Heart left ventricle (tissue), 16 donors: Measurements from ENCODE around the gene RRP1. TPM values are rescaled to one million over a fixed set of nuclear protein-coding genes. Genes with fewer than 3 reads are reported as not detected.

Experiments used
- ATAC-seq, 4 donors: fragments of 200-7000 bp; cut with Tn5 transposase; one replicate each; pipeline ENCODE4 v1.9.1; 2020 to 2022; ENCODE audit warnings: moderate library complexity in 4 of 4, mild to moderate bottlenecking in 3 of 4, moderate number of reproducible peaks in 1 of 4
- DNase-seq, 5 donors: peaks; one replicate each; pipeline ENCODE4 v3.0.0-alpha.2; 2020
- H3K27ac ChIP-seq, 12 donors: fragments of 200-600 bp; sonication (generic) in 4 of 12; one replicate each; pipeline versions ENCODE4 v1.5.0 to v1.8.0; 2016 to 2022; ENCODE audit warnings: mild to moderate bottlenecking in 2 of 12
- H3K27me3 ChIP-seq, 9 donors: fragments of 200-600 bp; sonication (generic) in 2 of 9; one replicate each; pipeline versions ENCODE4 v1.5.1 to v1.8.0; 2016 to 2022; ENCODE audit warnings: mild to moderate bottlenecking in 3 of 9
- H3K36me3 ChIP-seq, 9 donors: fragments of 200-600 bp; sonication (generic) in 2 of 9; one replicate each; pipeline versions ENCODE4 v1.5.0 to v1.8.0; 2018 to 2022; ENCODE audit warnings: mild to moderate bottlenecking in 2 of 9
- H3K4me1 ChIP-seq, 12 donors: fragments of 200-600 bp; sonication (generic) in 4 of 12; one replicate each; pipeline versions ENCODE4 v1.5.0 to v1.8.0; 2016 to 2022; ENCODE audit warnings: mild to moderate bottlenecking in 3 of 12
- H3K4me3 ChIP-seq, 12 donors: fragments of 200-600 bp; sonication (generic) in 4 of 12; one replicate each; pipeline versions ENCODE4 v1.5.0 to v1.8.0; 2017 to 2022; ENCODE audit warnings: mild to moderate bottlenecking in 9 of 12, moderate library complexity in 4 of 12
- H3K9me3 ChIP-seq, 12 donors: fragments of 200-600 bp; sonication (generic) in 4 of 12; one replicate each; pipeline versions ENCODE4 v1.5.0 to v1.8.0; 2016 to 2022; ENCODE audit warnings: mild to moderate bottlenecking in 1 of 12
- CTCF ChIP-seq, 12 donors: fragments of 200-600 bp; sonication (generic) in 4 of 12; IDR thresholded peaks; one replicate each; pipeline versions ENCODE4 v1.5.0 to v1.8.0; 2018 to 2022; ENCODE audit warnings: antibody characterized with exemption in 12 of 12, mild to moderate bottlenecking in 5 of 12
- POLR2A ChIP-seq, 2 donors: fragments of 450-650 bp; IDR thresholded peaks; one replicate each; pipeline ENCODE4 v1.6.1; 2017; ENCODE audit warnings: antibody characterized with exemption in 2 of 2, mild to moderate bottlenecking in 2 of 2, moderate library complexity in 2 of 2
- WGBS, 4 donors: extraction: QIAGEN DNeasy Blood & Tissue Kit in 2 of 4; methylation state at CpG; one replicate each; pipeline versions ENCODE4 v1.1.5 to v1.1.7; 2013 to 2018; 5-methylcytosine and 5-hydroxymethylcytosine counted together
- intact Hi-C, 10 donors: fragments of 100-400 bp; cut with DNase I; formaldehyde crosslinking; loops; one replicate each; pipeline versions ENCODE4 v1.11.1 to v1.14.2; 2022
- polyA plus RNA-seq, 2 donors: library from polyadenylated mRNA; stranded (reverse); fragments of 200-250 nt; gene quantifications; one replicate each; pipeline ENCODE4 v1.2.3, GENCODE V29; 2013
- total RNA-seq, 9 donors: library from RNA; depleted of rRNA in 2 of 9; stranded (reverse); fragments of >200 nt in 2 of 9; fragmentation: NEBNext Ultra II Directional in 3 of 9; extraction: Animal tissue kit (Norgen Biotek cat#: 25700) in 3 of 9; gene quantifications; one replicate each; pipeline versions ENCODE4 v1.1.0 to v1.2.4, GENCODE V29; 2016 to 2023
- donor health status: ischemic (EF 13 %, LVEDD 7.1; RV severe dilation, severe dysfunction).
- donor health status: healthy with polysubstance abuse.
- donor health status: DM: no; HTN: yes; CAD: no.
- donor health status: DM: no; HTN: no; CAD: no.
- donor health status: ischemic (EF 25% LVEDD 6.9; RV normal size, moderate dysfunction).
- donor health status: ischemic (EF 25% LVEDD 5.7; RV mildly dilated, moderate dysfunction).
- donor health status: healthy.
- donor health status: DM: yes; HTN: yes; CAD: no.
- donor health status: ischemic (EF 35%, LVEDD 5.7; RV mildly dilated, moderate dysfunction).
- donor health status: nonischemic (EF 11% LVEDD 7.7; RV severe dilation, severe dysfunction).
- donor health status: DM: yes; HTN: yes; CAD: no.
- donor health status: PGD.
- donor health status: ischemic (EF 29% LVEDD 5.4; RV normal size, mild dysfunction).
- donor health status: nonischemic (EF 23%, LVEDD 6.1; RV moderate dilation, normal function).

The RRP1 gene
- total and polyA plus RNA-seq, 11 donors, result 6.0 to 15.6 (median 9.8) TPM

GRCh38 chr21:43810505-43811261 is 21.3 kb downstream of the RRP1 start:
- Histone ChIP-seq H3K27ac (no peak overlapping the region), H3K27me3 (no peaks in the 10 kb centered on the region), H3K4me1 (peaks cover 0 to 25% (median 8%) of the 10 kb centered on the region in 12 donors), H3K9me3 (no peaks in the 10 kb centered on the region), H3K36me3 (peaks cover 0 to 4% (median 0%) of the 10 kb centered on the region in 9 donors), H3K4me3 (peak overlapping the region in 3 of 12 donors; percentile 3 to 52 (median 15))
- intact Hi-C loops, result loop anchor here in 7 of 10 donors (1.0 to 10.0 kb wide), 6 partner anchors 74 to 494 kb away; partner anchors contain the start of gene PFKL (in 1 of the 7)
- DNase-seq (peak; percentile 83 to 93 (median 86)), ATAC-seq (peak; percentile 68 to 88 (median 84))
- TF ChIP-seq CTCF (IDR thresholded peaks at IDR 0.05), result peak; percentile 88 to 97 (median 92)
- TF ChIP-seq POLR2A (IDR thresholded peaks at IDR 0.05), result no peak
- 16 to 23% (median 19%) methylated on average over 16 to 23 of the region's 23 CpGs for WGBS, 4 donors

- 64 to 77% (median 72%) methylated on average over 13 to 24 of the region's 24 CpGs for WGBS, 4 donors
- ATAC-seq, result peak in 1 of 4 donors; percentile 7
- no peak for DNase-seq
- no peaks in the 10 kb centered on the region for H3K9me3 ChIP-seq
- H3K4me3 ChIP-seq, result peak overlapping the region in 6 of 12 donors; percentile 4 to 52 (median 20)
- H3K27me3 ChIP-seq, result no peaks in the 10 kb centered on the region
- H3K36me3 ChIP-seq, result no peaks in the 10 kb centered on the region
- intact Hi-C loops, result loop anchor here in 4 of 10 donors (1.0 to 10.0 kb wide), 6 partner anchors 73 to 493 kb away; partner anchors contain the start of gene PFKL (in 1 of the 4)
- H3K4me1 ChIP-seq, result peaks cover 0 to 26% (median 8%) of the 10 kb centered on the region in 12 donors
- peak overlapping the region in 1 of 12 donors; percentile 56 for H3K27ac ChIP-seq
- no peak for TF ChIP-seq POLR2A (IDR thresholded peaks at IDR 0.05)
- no peak for TF ChIP-seq CTCF (IDR thresholded peaks at IDR 0.05)
These were observed 22.1 kb downstream of the RRP1 start for GRCh38 chr21:43811262-43812105.

- Histone ChIP-seq H3K4me3 (peak overlapping the region in 6 of 12 donors; percentile 4 to 52 (median 20)), H3K4me1 (peaks cover 0 to 34% (median 8%) of the 10 kb centered on the region in 12 donors), H3K27ac (peak overlapping the region in 1 of 12 donors; percentile 56), H3K27me3 (no peaks in the 10 kb centered on the region), H3K36me3 (no peaks in the 10 kb centered on the region), H3K9me3 (no peaks in the 10 kb centered on the region)
- DNase-seq (peak in 1 of 5 donors; percentile 50), ATAC-seq (peak in 1 of 4 donors; percentile 11)
- WGBS, 4 donors, result 52 to 72% (median 67%) methylated on average over 27 of the region's 27 CpGs
- intact Hi-C loops, result loop anchor here in 3 of 10 donors (2.0 to 10.0 kb wide), 4 partner anchors 73 to 493 kb away; partner anchors contain the start of gene PFKL (in 1 of the 3)
- TF ChIP-seq CTCF (IDR thresholded peaks at IDR 0.05) (no peak), POLR2A (IDR thresholded peaks at IDR 0.05) (no peak)
These were observed 22.9 kb downstream of the RRP1 start for GRCh38 chr21:43812139-43812821.
